Tibial artery (tissue), 4 donors: ENCODE data around the gene GSG1L.
A peak's percentile ranks its signal among the peaks of the same experiment; 100 is the strongest.

Experiments
- DNase-seq, 2 donors: peaks; one replicate each; pipeline ENCODE4 v3.0.0-alpha.2; 2019
- H3K27ac ChIP-seq, 2 donors: fragments of 200-600 bp; sonication (generic) in 1 of 2; 1 replicate in 1 of 2; 2 replicates in 1 of 2; pipeline ENCODE4 v1.5.1; 2018 to 2019; ENCODE audit warnings: mild to moderate bottlenecking in 1 of 2
- H3K27me3 ChIP-seq, 2 donors: fragments of 200-600 bp; sonication (generic) in 1 of 2; one replicate each; pipeline versions ENCODE4 v1.5.1 to v1.6.0; 2016 to 2019
- H3K36me3 ChIP-seq, 3 donors: fragments of 200-600 bp; sonication (generic) in 2 of 3; one replicate each; pipeline ENCODE4 v1.5.1; 2016 to 2019; ENCODE audit warnings: mild to moderate bottlenecking in 2 of 3
- H3K4me1 ChIP-seq, 4 donors: fragments of 200-600 bp; sonication (generic) in 2 of 4; 1 replicate in 3 of 4; 2 replicates in 1 of 4; pipeline ENCODE4 v1.5.1; 2016 to 2019
- H3K4me3 ChIP-seq, 2 donors: fragments of 200-600 bp; sonication (generic) in 1 of 2; 1 replicate in 1 of 2; 2 replicates in 1 of 2; pipeline ENCODE4 v1.5.1; 2018 to 2019; ENCODE audit warnings: mild to moderate bottlenecking in 2 of 2
- H3K9me3 ChIP-seq, 3 donors: fragments of 200-600 bp; sonication (generic) in 1 of 3; one replicate each; pipeline ENCODE4 v1.5.1; 2016 to 2019
- CTCF ChIP-seq, 2 experiments: fragments of 200-600 bp in 1 of 2; fragments of 450-650 bp in 1 of 2; IDR thresholded peaks; one replicate each; pipeline ENCODE4 v1.5.1; 2017 to 2019; ENCODE audit warnings: antibody characterized with exemption in 2 of 2, mild to moderate bottlenecking in 1 of 2, moderate library complexity in 1 of 2
- intact Hi-C: fragments of 100-400 bp; cut with DNase I; formaldehyde crosslinking; loops from one replicate; pipeline ENCODE4 v1.15.0; 2023; ENCODE audit warnings: low total_unique reads

GSG1L gene

GRCh38 chr16:28098171-28098958, 34.9 kb upstream of the GSG1L start:
- DNase-seq = peak in 1 of 2 donors; percentile 62
- intact Hi-C loops = no loop called here

GRCh38 chr16:28096983-28097899, 33.7 kb upstream of the GSG1L start:
- H3K4me3 ChIP-seq = no peak overlapping the region
- no peaks in the 10 kb centered on the region for H3K27me3 ChIP-seq
- H3K36me3 ChIP-seq = peaks cover 39 to 64% (median 55%) of the 10 kb centered on the region in 3 donors
- no peaks in the 10 kb centered on the region for H3K4me1 ChIP-seq
- intact Hi-C loops = no loop called here
- H3K9me3 ChIP-seq = no peaks in the 10 kb centered on the region
- peak in 1 of 2 donors; percentile 63 for DNase-seq
- no peak overlapping the region for H3K27ac ChIP-seq
- TF ChIP-seq CTCF (IDR thresholded peaks at IDR 0.05) = no peak

More at GRCh38 chr16:28098171-28098958, 34.9 kb upstream of the GSG1L start:
- no peaks in the 10 kb centered on the region for H3K27me3 ChIP-seq
- H3K27ac ChIP-seq = no peak overlapping the region
- no peaks in the 10 kb centered on the region for H3K4me1 ChIP-seq
- H3K36me3 ChIP-seq = peaks cover 45 to 75% (median 66%) of the 10 kb centered on the region in 3 donors
- no peak for TF ChIP-seq CTCF (IDR thresholded peaks at IDR 0.05)
- no peak overlapping the region for H3K4me3 ChIP-seq
- no peaks in the 10 kb centered on the region for H3K9me3 ChIP-seq

GRCh38 chr16:28093385-28093725, 29.8 kb upstream of the GSG1L start:
- peaks cover 11 to 25% (median 16%) of the 10 kb centered on the region in 3 donors for H3K36me3 ChIP-seq
- intact Hi-C loops = no loop called here
- no peak overlapping the region for H3K4me3 ChIP-seq
- H3K27me3 ChIP-seq = no peaks in the 10 kb centered on the region
- DNase-seq = no peak
- no peak overlapping the region for H3K27ac ChIP-seq
- H3K4me1 ChIP-seq = no peaks in the 10 kb centered on the region
- no peaks in the 10 kb centered on the region for H3K9me3 ChIP-seq
- no peak for TF ChIP-seq CTCF (IDR thresholded peaks at IDR 0.05)

GRCh38 chr16:28092721-28093384, 29.3 kb upstream of the GSG1L start:
- Histone ChIP-seq H3K27me3 (no peaks in the 10 kb centered on the region), H3K36me3 (peaks cover 6 to 20% (median 11%) of the 10 kb centered on the region in 3 donors), H3K4me1 (no peaks in the 10 kb centered on the region), H3K27ac (no peak overlapping the region), H3K4me3 (no peak overlapping the region), H3K9me3 (no peaks in the 10 kb centered on the region)
- TF ChIP-seq CTCF (IDR thresholded peaks at IDR 0.05) = no peak
- intact Hi-C loops = no loop called here
- no peak for DNase-seq

GRCh38 chr16:28091656-28092055, 28.1 kb upstream of the GSG1L start:
- intact Hi-C loops = no loop called here
- Histone ChIP-seq H3K27me3 (no peaks in the 10 kb centered on the region), H3K4me1 (no peaks in the 10 kb centered on the region), H3K4me3 (no peak overlapping the region), H3K9me3 (no peaks in the 10 kb centered on the region), H3K27ac (no peak overlapping the region), H3K36me3 (peaks cover 0 to 8% (median 0%) of the 10 kb centered on the region in 3 donors)
- no peak for TF ChIP-seq CTCF (IDR thresholded peaks at IDR 0.05)
- DNase-seq = no peak
